Pancreas (tissue), 10 donors: Measurements from ENCODE around the gene CSMD2. TPM values are rescaled to one million over a fixed set of nuclear protein-coding genes. Genes with fewer than 3 reads are reported as not detected.

Source experiments
- ATAC-seq, 4 donors: fragments of 200-7000 bp; cut with Tn5 transposase; one replicate each; pipeline versions ENCODE4 v1.8.0 to v1.9.1; 2020; ENCODE audit warnings: mild to moderate bottlenecking in 4 of 4, moderate library complexity in 4 of 4
- DNase-seq, 6 donors: peaks; one replicate each; pipeline ENCODE4 v3.0.0-alpha.2; 2020
- FAIRE-seq: peaks from 2 replicates; lab custom pipeline; 2012; peaks lifted over from hg19 to GRCh38; lab: Jason Lieb, UNC
- H3K27ac ChIP-seq, 4 donors: fragments of 200-600 bp; sonication (generic); 1 replicate in 3 of 4; 2 replicates in 1 of 4; pipeline versions ENCODE4 v1.5.0 to v1.8.0; 2020
- H3K27me3 ChIP-seq, 4 donors: fragments of 200-600 bp; one replicate each; pipeline ENCODE4 v1.8.0; 2021
- H3K36me3 ChIP-seq, 3 donors: fragments of 200-600 bp; sonication (generic) in 1 of 3; one replicate each; pipeline versions ENCODE4 v1.5.0 to v1.8.0; 2020 to 2021
- H3K4me1 ChIP-seq, 3 donors: fragments of 200-600 bp; one replicate each; pipeline ENCODE4 v1.8.0; 2021
- H3K4me3 ChIP-seq, 4 donors: fragments of 200-600 bp; sonication (generic) in 2 of 4; one replicate each; pipeline versions ENCODE4 v1.5.0 to v1.8.0; 2020 to 2021
- H3K9me3 ChIP-seq, 4 donors: fragments of 200-600 bp; one replicate each; pipeline ENCODE4 v1.8.0; 2021
- WGBS, 2 donors: extraction: QIAGEN DNeasy Blood & Tissue Kit; methylation state at CpG; one replicate each; pipeline ENCODE4 v1.1.7; 2013; 5-methylcytosine and 5-hydroxymethylcytosine counted together
- intact Hi-C, 3 donors: fragments of 100-400 bp; cut with DNase I; formaldehyde crosslinking; loops; one replicate each; pipeline versions ENCODE4 v1.11.1 to v1.14.2; 2022
- polyA plus RNA-seq, 2 donors: library from polyadenylated mRNA; stranded (reverse); fragments of 200-250 nt; gene quantifications; one replicate each; pipeline ENCODE4 v1.2.3, GENCODE V29; 2013
- total RNA-seq, 6 donors: library from RNA; stranded (reverse); fragmentation: NEBNext Ultra II Directional in 4 of 6; extraction: Animal tissue kit (Norgen Biotek cat#: 25700) in 4 of 6; gene quantifications; one replicate each; pipeline versions ENCODE4 v1.2.1 to v1.2.4, GENCODE V29; 2021 to 2023
- TF ChIP-seq, protein P1 (sequence below), 4 donors: fragments of 200-600 bp; sonication (generic) in 3 of 4; IDR thresholded peaks; one replicate each; pipeline versions ENCODE4 v1.5.0 to v1.8.0; 2021; ENCODE audit warnings: antibody characterized with exemption in 4 of 4
- donor health status: healthy with polysubstance abuse.
- donor health status: DM: no; HTN: no; CAD: no; lungs with moderate emphysema.
- donor health status: DM: no; HTN: no; CAD: no.
- donor health status: control.
- donor health status: control.
- donor health status: Bipolar disorder and iron deficiency.
- donor health status: DM: yes; HTN: yes; CAD: no.
- donor health status: DM: no; HTN: no; CAD: no.
- donor health status: DM: no; HTN: no; CAD: no.
- donor health status: DM: yes; HTN: yes; CAD: no.

The CSMD2 gene
- total and polyA plus RNA-seq, 8 donors, result 0.04 to 2.0 (median 0.36) TPM

DNA sequence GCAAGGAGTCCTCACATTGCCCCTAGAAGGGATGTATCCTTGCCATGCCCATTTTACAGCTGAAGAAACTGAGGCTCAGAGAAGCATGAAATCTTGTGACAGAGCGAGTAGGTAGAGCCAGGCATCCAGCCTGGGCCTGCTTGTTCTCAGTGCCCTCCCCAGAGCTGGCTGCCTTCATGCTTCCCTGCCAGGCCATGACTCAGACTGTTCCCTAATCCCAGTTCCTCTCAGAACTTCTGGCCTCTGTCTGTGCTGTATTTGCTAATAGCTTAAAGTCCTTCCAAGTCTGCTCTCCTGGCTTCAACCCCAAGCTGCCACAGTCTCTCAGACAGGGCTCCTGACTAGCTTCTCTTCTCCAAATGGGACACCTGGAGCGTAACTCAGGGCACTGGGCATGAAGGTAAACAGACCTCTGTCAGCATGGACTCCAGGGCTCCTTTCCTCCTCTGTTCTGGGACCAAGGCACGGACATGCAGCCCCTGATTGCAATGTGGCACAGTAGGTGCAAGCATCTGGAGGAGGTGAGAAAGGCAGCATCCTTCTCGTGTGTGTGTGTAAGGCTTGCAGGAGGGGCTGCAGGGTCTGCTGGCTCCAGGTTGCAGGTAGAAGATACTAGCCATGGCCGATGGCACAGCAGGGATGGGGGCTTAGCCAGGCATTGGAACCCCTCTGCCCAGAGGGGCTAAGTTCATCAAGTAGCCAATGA, 178.5 kb downstream of the CSMD2 start:
- peak; percentile 75 to 92 (median 91) for ATAC-seq

GRCh38 chr1:33985656-33986055, 179.4 kb downstream of the CSMD2 start:
- 81 to 85% methylated on average over 4 of the region's 4 CpGs for WGBS, 2 donors
- no peaks in the 10 kb centered on the region for H3K4me1 ChIP-seq
- no peak overlapping the region for H3K4me3 ChIP-seq
- intact Hi-C loops, result no loop called here
- FAIRE-seq (no peak), ATAC-seq (peak in 3 of 4 donors; percentile 21 to 30 (median 22)), DNase-seq (no peak)
- H3K27ac ChIP-seq, result no peak overlapping the region
- H3K9me3 ChIP-seq, result no peaks in the 10 kb centered on the region
- H3K36me3 ChIP-seq, result no peaks in the 10 kb centered on the region
- no peaks in the 10 kb centered on the region for H3K27me3 ChIP-seq
- TF ChIP-seq, protein P1, sequence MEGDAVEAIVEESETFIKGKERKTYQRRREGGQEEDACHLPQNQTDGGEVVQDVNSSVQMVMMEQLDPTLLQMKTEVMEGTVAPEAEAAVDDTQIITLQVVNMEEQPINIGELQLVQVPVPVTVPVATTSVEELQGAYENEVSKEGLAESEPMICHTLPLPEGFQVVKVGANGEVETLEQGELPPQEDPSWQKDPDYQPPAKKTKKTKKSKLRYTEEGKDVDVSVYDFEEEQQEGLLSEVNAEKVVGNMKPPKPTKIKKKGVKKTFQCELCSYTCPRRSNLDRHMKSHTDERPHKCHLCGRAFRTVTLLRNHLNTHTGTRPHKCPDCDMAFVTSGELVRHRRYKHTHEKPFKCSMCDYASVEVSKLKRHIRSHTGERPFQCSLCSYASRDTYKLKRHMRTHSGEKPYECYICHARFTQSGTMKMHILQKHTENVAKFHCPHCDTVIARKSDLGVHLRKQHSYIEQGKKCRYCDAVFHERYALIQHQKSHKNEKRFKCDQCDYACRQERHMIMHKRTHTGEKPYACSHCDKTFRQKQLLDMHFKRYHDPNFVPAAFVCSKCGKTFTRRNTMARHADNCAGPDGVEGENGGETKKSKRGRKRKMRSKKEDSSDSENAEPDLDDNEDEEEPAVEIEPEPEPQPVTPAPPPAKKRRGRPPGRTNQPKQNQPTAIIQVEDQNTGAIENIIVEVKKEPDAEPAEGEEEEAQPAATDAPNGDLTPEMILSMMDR (IDR thresholded peaks at IDR 0.05), result no peak

More for the DNA sequence above, 178.5 kb downstream of the CSMD2 start:
- no peak for FAIRE-seq
- TF ChIP-seq, protein P1 (IDR thresholded peaks at IDR 0.05), result no peak
- Histone ChIP-seq H3K27ac (no peak overlapping the region), H3K4me1 (no peaks in the 10 kb centered on the region), H3K4me3 (no peak overlapping the region), H3K9me3 (no peaks in the 10 kb centered on the region), H3K27me3 (no peaks in the 10 kb centered on the region), H3K36me3 (no peaks in the 10 kb centered on the region)
- DNase-seq, result peak in 4 of 6 donors; percentile 33 to 65 (median 56)
- 65 to 67% methylated on average over 5 of the region's 5 CpGs for WGBS, 2 donors
- intact Hi-C loops, result no loop called here

GRCh38 chr1:33984906-33985565, 180.0 kb downstream of the CSMD2 start:
- Histone ChIP-seq H3K4me1 (no peaks in the 10 kb centered on the region), H3K36me3 (no peaks in the 10 kb centered on the region), H3K27ac (no peak overlapping the region), H3K9me3 (no peaks in the 10 kb centered on the region), H3K4me3 (no peak overlapping the region), H3K27me3 (no peaks in the 10 kb centered on the region)
- FAIRE-seq (no peak), DNase-seq (no peak), ATAC-seq (no peak)
- TF ChIP-seq, protein P1 (IDR thresholded peaks at IDR 0.05), result no peak
- WGBS, 2 donors, result 76 to 77% methylated on average over 13 of the region's 13 CpGs
- intact Hi-C loops, result no loop called here

DNA sequence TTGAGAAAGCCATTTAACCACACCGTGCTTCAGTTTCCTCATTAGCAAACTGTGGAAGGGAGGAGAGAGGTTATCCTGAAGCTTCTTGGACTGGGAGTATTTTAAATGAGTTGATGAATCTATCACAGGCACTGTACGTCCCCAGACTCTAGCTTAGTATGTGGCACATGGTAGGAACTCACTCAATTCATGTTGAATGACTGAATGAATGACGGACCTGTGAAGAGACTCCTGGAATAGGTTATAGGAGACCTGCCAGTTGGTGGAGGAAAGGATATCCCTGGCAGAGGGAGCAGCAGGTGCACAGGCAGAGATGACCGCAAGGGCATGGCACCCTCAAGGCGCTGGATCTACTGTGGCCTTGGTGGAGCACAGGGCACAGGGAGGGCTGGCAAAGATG, 182.6 kb downstream of the CSMD2 start:
- FAIRE-seq, result no peak
- no peak for DNase-seq
- H3K4me1 ChIP-seq, result no peaks in the 10 kb centered on the region
- H3K27me3 ChIP-seq, result no peaks in the 10 kb centered on the region
- no peak for ATAC-seq
- TF ChIP-seq, protein P1 (IDR thresholded peaks at IDR 0.05), result no peak
- H3K4me3 ChIP-seq, result no peak overlapping the region
- H3K27ac ChIP-seq, result no peak overlapping the region
- intact Hi-C loops, result no loop called here
- H3K9me3 ChIP-seq, result no peaks in the 10 kb centered on the region
- H3K36me3 ChIP-seq, result no peaks in the 10 kb centered on the region
- WGBS, 2 donors, result 74 to 80% methylated on average over 5 of the region's 5 CpGs

DNA sequence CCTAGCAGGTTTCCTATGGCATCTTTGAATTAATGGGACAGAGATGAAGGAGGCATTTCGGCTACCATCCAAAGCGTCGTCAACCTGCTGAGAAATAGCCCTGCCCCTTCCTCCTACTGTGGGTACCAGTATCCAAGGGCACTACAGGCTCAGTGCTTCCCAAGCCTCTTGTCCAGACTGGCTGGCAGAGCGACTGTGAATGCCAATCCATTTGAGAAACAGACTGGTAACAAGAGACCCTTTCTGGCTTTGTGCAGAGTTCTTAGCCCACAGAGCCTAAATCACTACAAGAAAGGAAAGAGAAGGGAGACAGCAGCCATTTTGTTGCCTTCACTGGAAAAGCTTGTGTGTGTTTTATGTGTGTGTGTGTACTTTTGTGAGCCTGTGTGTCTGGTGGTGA, 185.7 kb downstream of the CSMD2 start:
- Histone ChIP-seq H3K36me3 (no peaks in the 10 kb centered on the region), H3K27ac (no peak overlapping the region), H3K4me3 (no peak overlapping the region), H3K4me1 (no peaks in the 10 kb centered on the region), H3K27me3 (no peaks in the 10 kb centered on the region), H3K9me3 (no peaks in the 10 kb centered on the region)
- no peak for ATAC-seq
- WGBS, 2 donors, result 67 to 74% methylated on average over 4 of the region's 4 CpGs
- DNase-seq, result no peak
- TF ChIP-seq, protein P1 (IDR thresholded peaks at IDR 0.05), result no peak
- intact Hi-C loops, result no loop called here
- FAIRE-seq, result no peak
